ENCODE results near the gene CCDC201.
"Not testable (repeated sequence)": the region's sequence is repeated elsewhere in the genome, so short reads cannot be mapped to it uniquely, and the experiment has no call there.

DNA sequence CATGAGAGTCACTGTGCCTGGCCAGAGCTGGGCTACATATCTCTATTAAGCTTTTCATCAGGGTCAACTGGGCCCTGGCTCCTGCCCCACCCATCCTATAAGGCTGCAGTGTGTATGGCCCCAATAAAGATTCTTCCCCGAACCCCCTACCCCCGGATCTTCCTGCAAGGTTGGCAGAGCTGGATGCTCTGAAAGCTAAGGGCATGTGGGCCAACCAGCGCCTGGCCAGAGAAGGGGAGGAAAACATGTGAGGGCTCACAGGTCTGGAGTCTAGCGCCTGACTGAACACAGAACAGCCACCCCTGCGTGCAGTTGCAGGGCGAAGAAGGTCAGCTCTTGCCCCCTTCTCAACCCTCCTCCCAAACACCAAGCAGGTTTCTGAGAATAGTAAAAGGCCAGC lies 24.1 kb downstream of the CCDC201 start:
- not testable (repeated sequence) for TF ChIP-seq JUN (IDR thresholded peaks at IDR 0.05; ENCODE audit: borderline replicate concordance, insufficient read depth, insufficient read length, low read depth); POLR2AphosphoS5 (IDR thresholded peaks at IDR 0.05; ENCODE audit: insufficient read depth, low read depth, low read length); POLR2A (IDR thresholded peaks at IDR 0.05; ENCODE audit: low read depth, low read length); MYC (IDR thresholded peaks at IDR 0.05; ENCODE audit: low read depth, low read length)
- TF ChIP-seq, protein P1, sequence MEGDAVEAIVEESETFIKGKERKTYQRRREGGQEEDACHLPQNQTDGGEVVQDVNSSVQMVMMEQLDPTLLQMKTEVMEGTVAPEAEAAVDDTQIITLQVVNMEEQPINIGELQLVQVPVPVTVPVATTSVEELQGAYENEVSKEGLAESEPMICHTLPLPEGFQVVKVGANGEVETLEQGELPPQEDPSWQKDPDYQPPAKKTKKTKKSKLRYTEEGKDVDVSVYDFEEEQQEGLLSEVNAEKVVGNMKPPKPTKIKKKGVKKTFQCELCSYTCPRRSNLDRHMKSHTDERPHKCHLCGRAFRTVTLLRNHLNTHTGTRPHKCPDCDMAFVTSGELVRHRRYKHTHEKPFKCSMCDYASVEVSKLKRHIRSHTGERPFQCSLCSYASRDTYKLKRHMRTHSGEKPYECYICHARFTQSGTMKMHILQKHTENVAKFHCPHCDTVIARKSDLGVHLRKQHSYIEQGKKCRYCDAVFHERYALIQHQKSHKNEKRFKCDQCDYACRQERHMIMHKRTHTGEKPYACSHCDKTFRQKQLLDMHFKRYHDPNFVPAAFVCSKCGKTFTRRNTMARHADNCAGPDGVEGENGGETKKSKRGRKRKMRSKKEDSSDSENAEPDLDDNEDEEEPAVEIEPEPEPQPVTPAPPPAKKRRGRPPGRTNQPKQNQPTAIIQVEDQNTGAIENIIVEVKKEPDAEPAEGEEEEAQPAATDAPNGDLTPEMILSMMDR (IDR thresholded peaks at IDR 0.05; ENCODE audit: extremely low read depth in 1 of 2, insufficient read depth in 1 of 2, low read depth in 1 of 2, low read length in 2 of 2) = not testable (repeated sequence)

All from endothelial cell of umbilical vein (primary cell).